HG03196 (cell line): ENCODE data around the gene RNF182.
"Not testable (repeated sequence)": the region's sequence is repeated elsewhere in the genome, so short reads cannot be mapped to it uniquely, and the experiment has no call there.

Experiments
- ATAC-seq: cut with Tn5 transposase; IDR thresholded peaks from one replicate; pipeline ENCODE4 v1.9.1; 2021; ENCODE audit not compliant: unreplicated experiment

RNF182 gene, protein sequence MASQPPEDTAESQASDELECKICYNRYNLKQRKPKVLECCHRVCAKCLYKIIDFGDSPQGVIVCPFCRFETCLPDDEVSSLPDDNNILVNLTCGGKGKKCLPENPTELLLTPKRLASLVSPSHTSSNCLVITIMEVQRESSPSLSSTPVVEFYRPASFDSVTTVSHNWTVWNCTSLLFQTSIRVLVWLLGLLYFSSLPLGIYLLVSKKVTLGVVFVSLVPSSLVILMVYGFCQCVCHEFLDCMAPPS

DNA sequence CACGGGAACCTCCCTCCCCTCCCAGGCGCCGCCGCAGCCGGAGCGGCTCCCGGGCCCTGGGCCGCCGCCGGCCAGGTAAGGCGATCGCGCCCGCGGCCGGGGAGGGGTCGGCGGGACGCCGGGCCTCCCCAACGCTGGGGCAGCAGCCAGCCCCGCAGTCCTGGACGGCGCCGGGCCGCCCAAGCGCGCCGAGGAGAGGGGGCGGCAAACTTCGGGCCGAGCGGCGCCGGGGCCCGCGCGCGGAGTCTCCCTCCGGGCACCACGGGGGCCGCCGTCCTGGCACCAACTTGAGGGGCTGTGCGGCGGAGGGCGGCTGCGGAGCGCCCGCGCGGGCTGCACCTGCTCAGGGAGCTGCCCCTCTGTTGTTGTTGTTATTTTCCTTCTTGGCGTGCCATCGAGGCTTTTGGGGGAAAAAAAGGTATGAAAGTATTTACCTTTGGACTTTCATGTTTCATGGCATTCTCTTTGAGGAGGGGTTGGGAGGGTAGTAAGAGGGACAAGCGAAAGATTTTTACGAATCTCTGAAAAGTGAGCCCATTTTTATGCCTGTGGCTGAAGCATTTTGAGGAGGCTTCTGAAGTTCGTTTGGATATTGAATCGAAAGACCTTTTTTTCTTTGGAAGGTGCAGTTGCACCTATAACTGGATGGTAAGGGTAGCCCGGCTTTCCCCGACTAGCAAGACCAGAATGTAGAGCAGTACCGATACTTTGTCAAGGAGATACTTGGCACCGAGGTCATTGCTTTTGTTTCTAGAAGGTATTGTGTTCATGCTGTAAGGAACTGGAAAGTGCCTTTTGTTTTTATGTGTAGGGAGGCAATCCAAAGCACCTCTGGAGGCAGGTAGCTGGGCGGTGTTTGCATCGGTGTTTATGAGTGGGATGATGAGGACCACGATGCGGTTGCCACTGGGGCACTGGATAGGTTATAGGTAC is at the start of gene RNF182:
TSS of gene RNF182 (plus strand) at position 4 of the 933 bp plus-strand sequence. CDS start 52,168 bp downstream, outside the sequence.
- ATAC-seq, result no peak

DNA sequence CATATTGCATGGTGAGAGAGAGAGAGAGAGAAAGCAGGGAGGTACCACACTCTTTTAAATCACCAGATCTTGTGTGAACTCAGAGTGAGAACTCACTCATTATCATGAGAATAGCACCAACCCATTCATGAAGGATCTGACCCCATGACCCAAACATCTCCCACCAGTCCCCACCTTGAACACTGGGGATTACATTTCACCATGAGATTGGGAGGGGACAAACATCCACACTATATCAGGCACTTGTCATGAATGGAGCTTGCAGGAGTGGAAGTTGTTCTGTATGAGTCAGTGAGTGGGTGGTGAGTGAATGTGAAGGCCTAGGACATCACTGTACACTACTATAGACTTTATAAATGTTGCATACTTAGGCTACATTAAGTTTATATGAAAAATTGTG is 47.7 kb upstream of the RNF182 start:
- ATAC-seq, result no peak

DNA sequence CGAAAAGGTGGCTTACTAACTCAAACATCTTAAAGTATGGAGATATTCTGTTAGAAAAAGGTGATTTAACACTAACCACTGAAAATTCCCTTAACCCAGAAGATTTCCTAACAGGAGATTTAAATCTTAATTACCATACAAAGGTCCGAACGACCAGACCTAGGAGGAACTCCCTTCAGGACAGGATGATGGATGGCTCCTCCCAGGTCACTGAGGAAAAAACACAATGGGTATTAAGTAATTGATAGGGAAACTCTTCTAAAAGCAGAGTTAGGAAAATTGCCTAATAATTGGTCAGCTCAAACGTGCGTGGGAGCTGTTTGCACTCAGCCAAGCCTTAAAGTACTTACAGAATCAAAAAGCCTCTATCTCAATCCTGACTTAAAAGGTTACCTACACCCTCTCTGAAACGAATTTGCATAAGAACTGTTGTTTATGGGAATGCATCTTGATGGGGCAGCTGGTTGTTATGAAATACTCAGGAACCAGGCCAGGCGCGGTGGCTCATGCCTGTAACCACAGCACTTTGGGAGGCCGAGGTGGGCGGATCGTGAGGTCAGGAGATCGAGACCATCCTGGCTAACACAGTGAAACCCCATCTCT is 44.6 kb upstream of the RNF182 start:
- not testable (repeated sequence) for ATAC-seq

DNA sequence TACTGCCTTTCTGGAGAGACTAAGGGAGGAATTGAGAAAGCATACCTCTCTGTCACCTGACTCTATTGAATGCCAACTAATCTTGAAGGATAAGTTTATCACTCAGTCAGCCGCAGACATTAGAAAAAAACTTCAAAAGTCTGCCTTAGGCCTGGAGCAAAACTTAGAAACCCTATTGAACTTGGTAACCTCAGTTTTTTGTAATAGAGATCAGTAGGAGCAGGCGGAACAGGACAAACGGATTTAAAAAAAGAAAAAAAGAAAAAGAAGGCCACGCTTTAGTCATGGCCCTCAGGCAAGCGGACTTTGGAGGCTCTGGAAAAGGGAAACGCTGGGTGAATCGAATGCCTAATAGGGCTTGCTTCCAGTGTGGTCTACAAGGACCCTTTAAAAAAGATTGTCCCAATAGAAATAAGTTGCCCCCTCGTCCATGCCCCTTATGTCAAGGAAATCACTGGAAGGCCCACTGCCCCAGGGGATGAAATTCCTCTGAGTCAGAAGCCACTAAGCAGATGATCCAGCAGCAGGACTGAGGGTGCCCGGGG is 43.1 kb upstream of the RNF182 start:
- no peak for ATAC-seq

DNA sequence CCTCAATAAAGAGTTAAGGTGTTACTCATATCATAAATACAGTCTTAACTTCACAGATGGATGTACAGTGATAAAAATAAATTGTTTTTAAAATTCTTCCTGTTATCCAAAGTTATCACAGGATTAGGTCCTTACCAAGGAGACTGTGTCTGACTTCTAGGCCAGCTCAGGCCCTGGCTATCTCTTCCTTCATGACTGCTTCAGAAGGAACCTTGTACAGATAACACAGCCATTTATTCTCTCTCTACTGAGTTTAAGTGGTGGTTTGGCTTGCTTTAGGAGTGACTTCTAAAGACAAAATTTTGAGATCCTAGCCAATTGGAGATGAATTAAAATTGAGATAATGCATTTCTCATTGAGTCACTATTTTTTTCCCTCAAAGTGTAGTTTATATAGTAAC is 40.8 kb upstream of the RNF182 start:
- no peak for ATAC-seq

DNA sequence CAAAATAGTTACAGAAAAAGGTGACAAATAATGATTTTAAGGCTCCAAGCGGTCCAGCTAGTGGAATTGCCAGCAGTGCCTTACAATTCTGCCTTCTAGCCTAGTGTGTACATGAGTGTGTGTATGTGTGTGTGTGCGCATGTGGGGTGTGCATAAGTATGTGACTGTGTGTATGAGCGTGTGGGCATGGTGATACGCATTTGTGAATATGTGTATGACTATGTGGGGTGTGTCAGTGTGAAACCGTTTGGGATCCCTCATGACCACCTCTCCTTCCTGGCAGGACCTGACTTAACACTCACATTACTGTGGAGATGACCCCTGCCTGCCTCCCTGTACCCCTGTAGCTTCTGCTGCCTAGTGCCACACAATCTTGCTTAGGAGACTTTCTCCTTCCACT is 40.4 kb upstream of the RNF182 start:
- no peak for ATAC-seq

DNA sequence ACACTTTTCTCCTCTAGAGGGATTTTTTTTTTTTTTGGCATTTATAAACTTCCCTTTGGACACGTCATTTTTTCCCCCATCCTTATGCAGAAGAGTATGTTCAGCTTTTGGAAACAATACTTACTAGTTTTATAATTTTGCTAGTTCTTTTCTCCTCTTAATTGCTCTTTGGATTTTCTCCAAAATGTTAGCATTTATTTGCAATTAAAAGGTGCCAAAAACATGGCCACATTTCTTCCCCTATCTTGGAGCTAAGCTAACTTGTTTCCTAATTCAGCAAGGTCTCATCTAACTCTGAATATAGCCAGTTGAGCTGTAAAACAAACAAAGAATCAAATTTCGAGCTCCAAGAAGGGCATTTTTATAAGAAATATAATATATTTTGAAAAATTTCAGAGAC is 39.2 kb upstream of the RNF182 start:
- ATAC-seq, result no peak

DNA sequence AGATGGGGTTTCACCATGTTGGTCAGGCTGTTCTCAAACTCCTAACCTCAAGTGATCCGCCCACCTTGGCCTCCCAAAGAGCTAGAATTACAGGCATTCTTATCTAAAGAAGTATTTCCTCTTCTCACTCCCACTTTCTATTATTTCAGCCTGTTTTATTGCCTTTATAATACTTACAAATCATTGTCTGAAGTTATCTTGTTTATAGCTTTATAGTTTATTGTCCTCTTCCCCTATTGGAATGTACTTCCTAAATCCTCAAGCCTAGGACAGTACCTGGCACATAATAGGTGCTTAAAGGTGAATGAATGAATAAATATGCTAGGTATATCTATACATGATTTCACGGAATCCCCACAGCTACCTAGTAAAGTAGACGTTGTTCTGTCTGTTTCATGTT is 37.8 kb upstream of the RNF182 start:
- no peak for ATAC-seq

DNA sequence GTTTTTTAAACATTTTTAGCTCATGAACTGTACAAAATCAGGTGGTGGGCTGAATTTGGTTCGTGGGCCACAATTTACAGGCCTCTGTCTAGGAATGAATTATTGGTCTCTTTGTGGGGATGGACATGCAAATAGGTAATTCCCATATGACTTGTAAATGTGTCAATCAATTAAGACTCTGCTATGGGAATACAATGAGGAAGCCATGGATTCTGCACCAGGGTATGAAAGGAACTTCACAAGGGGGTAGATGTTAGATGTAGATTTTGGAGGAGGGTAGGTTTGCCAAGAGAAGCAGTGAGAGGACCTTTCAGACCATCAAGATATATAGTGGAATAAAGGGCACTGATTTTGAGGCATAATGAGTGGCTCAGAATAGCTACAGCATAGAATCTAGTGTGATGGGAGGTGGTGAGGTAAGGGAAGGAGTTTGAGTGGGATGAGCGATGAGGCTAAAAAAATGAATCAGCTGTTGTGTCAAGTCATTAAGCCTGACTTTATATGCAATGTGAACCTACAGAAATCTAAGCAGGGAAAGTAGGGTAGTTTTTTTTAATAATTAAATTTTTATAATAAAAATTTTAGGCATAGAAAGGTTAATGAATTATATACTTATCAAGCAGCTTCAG is 32.6 kb upstream of the RNF182 start:
- no peak for ATAC-seq

DNA sequence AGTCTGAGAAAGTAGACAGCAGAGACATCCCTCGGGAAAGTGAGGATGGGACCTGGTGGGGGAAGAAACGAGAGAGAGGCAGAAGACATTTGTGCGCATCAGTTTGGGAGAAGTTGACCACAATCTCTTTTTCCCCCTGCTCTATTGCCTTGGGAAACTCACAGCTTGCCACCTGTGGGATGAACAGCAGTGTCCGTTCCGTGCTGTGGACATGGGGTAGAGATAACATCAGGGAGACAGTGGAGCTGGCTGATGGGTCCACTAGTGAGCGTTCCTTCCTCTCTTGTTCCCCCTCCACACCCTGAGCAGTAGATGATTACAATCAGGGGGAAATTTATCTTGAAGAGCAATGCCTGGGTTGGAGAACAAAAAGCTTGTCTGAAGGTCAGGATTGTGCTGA is 21.8 kb upstream of the RNF182 start:
- ATAC-seq, result no peak

DNA sequence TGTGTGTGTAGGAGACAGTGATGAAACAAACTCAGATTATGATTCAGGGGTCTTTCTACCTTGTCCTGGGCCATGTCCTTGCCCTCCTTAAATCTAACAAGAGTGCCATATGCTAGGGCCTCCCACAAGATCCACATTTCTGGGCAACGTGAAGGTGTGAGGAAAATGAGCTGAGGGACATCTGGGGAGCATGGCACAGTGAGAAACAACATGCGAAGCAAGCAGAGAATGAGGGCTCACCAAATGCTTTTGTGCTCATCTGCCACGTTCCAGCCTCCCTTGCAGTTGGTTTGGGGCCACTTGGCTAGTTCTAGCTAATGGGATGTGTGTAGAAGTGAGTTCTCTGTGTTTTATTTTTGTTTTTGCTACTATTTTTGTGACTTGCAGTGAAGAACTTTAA is 21.4 kb upstream of the RNF182 start:
- ATAC-seq, result no peak

DNA sequence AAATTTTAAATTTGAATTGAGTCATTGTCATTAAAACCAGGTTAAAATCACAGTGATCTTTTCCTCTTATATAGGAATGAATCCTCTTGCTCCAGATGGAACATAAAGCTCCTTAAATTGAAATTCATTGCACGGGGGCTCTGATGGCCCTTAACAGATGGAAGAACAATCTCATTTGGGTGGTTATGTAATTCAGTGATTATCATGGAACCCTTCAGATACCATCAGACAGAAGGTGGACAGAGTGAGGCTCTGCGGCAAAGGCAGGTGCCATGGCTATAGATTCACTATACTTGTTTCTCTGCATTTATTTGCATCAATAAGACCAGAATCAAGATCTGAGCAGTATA is 17.8 kb upstream of the RNF182 start:
- no peak for ATAC-seq

DNA sequence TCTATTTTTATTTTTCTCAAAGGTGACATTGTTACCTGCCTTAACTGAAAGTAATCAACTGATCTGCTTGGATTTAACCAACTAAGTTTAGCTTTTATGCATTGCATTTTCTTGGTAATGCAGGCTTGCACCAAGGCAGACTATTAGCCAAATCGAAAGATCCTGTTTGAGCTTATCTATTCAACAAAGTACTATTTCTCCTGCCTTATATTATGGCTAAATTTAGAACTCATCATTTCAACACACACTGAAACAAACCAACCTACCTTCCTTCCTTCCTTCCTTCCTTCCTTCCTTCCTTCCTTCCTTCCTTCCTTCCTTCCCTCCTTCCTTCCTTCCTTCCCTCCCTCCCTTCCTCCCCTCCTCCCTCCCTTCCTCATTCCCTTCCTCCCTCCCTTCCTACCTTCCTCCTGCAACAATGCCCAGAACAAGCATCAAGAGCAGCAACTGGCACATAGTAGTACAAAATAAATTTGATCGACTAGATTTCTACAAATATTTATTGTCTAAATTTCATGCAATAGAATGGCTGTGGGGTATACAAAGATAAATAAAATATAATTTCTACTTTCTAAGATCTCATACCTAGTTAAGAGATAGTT is 17.0 kb upstream of the RNF182 start:
- ATAC-seq, result no peak

DNA sequence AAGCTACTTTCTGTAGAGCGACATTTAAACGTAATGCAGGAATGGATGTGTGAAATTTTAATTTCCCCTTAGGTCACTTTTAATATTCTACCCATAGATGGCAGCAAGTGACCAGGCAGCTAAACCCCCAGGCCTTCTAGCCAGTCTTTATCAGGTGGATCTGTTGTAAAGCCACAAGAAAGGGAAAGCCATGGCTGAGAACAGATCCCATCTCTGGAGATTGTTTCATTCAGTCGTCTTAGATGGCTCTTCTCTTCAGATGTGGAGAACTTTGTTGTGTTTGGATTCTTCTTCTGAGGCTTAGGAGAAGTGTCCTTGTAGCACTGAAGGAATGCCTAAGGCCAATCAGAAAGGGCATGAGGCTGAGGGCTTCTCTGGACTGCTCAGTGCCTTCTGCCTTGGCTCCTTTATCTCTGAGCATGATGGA is 15.8 kb upstream of the RNF182 start:
- ATAC-seq, result no peak

DNA sequence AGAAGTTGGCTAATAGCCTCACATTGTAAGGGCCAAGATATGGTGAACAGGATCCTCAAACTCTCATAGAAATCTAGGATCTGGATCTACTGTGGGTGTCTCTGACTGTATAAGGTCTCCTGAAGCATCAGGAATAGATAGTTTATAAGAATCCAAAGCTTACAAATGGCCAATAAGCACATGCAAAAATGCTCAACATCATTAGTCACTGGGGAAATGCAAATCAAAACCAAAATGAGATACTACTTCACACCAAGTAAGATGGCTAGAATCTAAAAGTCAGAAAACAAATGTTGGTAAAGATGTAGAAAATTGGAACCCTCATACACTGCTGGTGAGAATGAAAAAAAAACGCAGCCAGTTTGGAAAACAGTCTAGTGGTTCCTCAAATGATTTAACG is 14.3 kb upstream of the RNF182 start:
- no peak for ATAC-seq

DNA sequence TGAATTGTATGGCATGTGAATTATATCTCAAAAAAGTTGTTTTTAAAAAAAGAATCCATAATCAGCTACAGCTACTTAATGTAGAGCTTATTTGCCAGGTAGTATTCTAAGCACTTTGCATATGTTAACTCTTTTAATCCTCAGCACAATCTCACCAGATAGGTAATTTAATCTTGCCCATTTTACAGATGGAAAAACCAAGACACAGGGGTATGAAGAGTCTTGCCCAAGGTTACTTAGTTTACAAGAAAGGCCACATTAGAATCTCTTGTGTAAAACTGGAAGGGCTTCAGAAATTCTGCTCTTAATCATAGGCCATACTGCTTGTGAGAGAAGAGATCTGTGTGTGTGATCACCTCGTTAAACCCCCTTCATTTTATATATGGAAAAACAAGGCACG is 13.4 kb upstream of the RNF182 start:
- ATAC-seq, result no peak

DNA sequence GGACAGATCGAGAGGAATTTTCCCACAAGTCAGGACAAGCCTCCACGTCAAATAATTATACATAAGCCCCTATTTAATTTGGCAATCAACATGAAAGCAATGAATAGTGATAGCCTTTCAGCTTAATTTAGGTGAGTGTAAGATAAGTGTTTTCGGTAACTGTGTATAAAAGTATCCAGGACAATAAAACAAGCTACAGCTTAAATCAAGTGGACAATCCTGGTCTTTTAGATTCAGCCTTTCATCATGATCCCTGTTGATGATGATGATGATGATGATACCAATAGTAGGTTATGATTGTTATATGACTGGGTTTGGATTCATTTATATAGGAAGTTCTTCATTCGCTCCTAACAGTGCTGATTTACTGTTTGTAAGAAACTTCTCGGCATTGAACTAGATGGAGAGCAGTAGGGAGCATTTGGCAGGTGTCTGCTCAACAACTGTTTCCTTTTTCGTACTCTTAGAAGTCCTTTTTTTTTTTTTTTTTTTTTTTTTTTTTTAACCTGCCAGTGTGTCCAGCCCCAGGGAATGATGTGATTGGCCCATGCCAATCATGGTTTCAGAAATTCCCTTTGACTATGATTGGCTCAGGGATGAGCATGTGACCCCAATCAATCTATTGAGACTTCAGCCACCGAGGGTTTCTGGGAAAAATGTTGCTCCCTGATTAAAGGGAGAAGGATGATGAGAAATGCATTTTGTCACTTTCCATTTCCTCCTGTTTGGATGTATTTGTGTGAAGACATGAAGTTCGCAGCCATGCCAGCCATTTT is 11.3 kb upstream of the RNF182 start:
- no peak for ATAC-seq

DNA sequence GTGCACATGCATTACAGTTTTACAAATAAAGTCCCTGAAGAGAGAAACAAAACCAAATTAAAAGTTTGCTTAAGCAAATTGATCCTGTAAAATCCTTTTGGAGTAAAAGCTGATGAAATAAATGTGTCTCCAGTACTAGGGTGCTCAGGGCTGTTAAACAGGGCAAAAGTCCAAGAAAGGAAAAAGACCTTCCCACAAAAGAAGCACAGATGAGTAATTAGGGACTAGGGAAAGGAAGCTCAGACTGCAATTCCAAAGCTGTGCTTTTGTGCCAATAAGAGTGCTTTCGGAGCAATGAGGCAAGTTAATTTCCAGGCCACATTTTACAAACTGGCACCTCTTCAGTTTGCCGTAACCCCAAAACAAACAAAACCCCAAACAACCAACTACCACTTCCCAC is 10.4 kb upstream of the RNF182 start:
- no peak for ATAC-seq

DNA sequence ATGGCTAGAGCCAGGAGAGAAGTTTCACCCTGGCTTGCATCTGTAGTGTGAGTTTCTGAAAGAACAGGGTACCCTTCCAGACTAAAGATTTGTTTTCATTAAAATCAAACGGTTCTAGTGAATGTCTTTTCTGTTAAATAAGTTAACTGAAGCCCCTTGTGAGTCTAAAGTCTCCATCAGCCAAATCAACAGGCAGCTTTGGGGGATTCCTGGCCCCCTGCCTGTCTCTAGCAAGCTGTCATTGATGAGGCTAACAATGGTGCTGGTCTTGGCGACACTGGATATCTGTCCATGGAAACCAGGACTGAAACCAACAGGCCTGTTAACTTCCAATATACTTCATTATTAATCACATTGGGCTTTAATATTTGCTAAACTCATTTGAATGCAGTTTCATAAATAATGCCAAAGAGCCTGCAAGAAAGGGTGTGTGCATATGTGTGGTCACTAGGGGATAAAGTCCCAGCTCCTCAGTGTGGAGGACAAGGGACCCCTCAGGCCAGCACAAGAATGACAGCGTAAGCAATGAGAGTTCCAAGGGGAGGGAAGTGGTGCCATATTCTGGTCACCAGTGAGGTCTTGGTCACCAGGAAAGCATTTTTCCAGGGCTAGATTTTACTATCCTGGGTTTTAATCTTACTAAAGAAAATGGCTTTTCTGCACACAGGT is 9.1 kb upstream of the RNF182 start:
- ATAC-seq, result no peak
